ENCODE measurements around the gene NPHP4.

NPHP4 gene

DNA sequence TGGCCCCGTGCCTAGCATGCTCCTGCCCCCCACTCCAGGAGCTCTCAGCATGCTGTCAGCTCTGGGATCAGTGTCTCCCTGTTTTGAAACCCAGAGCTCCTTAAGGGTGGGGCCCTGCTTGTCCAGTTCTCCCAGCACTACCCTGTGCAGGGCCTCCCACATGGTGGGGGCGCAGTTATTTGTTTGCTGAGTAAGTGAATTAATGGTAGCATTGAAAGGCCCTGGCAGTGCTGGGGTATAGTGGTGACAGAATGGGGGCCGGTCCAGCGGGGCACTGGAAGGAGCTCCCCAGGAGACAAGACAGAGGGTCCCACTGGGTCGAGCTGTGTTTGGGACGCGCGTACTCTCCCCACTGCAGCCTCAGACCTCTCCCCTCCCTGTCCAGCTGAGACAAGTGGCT, 99.9 kb downstream of the NPHP4 start:
- DNase-seq (ENCODE audit: low read depth, low spot score): no peak

DNA sequence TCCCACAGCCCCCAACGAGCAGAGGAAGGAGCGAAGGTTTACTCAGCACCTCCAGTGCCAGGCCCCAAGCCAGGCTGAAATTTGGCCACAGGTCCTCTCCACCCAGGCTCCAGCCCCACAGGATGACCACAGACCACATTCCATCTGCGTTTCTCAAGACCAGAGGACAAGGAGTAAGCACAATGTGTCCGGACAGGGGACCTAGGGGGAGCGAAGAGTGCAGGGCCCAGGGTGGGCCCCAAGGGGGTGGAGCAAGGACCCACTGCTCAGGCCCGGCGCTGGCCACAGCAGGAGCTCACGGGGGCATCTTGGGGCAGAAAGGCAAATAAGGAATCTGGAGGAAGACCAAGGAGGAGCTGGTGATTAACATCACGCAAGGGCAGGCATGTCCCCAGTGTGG, 100.5 kb downstream of the NPHP4 start:
- peak; percentile 82 for DNase-seq (ENCODE audit: low read depth, low spot score)

DNA sequence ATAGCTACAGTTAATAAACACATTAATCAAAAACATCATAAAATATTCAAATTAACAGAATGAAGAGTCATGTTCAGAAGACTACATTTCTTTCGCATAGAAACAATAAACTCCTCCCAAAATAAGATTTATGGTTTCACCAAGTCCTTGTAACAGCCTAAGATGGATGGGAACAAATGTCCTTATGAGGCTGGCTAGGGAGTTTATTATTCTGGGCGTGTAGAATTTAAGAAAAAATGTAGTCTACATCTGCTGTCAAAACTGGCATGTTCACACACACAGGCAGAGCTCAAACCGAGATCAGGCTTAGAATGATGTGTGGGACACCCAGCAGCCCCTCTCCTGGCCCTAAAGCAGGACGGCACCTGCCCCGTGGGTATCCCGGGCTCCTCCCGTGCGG, 101.1 kb downstream of the NPHP4 start:
- DNase-seq (ENCODE audit: low read depth, low spot score): peak; percentile 5

DNA sequence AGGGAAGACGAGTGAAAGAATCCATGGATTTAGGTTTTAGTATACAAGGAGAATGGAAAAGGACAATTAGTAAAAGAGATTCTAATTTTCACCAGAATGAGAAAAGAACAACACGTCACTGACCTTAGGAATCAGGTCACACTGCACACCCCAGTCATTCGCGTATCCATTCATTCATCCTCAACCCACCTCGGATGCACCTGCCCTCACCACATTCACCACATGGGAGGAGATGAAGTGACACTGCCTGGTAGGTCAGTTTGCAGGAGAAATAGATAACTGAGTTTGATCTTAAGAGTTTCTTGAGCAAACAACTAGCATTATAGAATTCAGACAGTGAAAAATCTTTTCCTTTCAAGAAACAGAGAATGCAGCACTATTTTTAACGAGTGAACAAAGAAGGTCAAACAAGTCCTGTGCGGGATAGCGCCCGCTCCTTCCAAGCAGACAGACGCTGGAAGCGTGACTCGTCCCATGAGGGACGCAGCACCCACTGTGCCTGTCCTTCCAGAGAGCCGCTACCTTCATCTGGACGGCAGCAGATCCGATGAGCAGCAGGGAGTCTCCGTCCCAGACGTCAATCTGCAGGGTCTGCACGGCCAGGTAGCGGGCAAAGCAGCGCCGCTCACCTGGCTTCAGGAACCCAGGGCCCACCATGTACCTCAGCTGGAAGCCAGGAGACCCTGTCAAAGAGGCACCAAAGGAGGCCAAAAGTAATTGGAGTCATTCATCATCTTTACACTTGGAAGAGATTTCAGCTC, 101.7 kb downstream of the NPHP4 start:
- DNase-seq (ENCODE audit: low read depth, low spot score): no peak

DNA sequence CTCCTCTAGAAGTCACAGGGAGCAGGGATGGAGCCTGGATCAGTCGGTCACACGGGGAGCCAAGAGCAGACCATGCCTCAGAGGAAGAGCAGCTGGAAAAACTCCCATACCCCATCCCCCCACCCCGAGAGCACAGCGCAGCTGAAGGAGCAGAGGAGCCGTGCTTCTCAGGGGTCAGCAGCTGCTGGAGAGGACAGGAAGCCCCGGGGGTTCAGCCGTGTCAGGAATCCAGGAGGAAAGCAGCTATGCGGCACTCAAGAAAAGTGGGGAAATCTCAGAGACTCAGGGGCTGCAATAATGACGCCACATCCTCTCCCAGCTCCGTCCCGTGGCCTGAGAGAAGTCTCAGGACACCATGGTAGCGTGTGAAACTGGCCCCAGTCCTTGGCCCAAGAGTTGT, 102.3 kb downstream of the NPHP4 start:
- DNase-seq (ENCODE audit: low read depth, low spot score): no peak

DNA sequence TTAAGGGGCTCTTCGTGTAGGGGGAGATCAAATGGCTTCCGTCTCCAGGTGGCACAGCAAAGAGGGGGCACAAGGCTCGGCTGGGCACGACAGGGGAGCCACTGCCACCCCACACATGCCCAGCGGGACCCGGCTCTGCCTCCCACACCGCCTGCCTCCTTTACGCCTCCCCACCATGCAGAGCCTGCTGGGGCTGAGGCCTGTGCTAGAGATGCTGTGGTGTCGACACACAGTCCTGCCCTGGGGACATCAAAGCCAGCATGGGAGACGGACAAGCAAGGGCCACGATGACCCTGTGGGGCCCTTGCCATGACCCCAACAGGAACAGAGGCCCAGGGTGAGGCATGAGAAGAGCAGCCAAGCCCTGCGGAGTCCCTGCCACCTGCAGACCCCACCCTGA, 102.8 kb downstream of the NPHP4 start:
- DNase-seq (ENCODE audit: low read depth, low spot score): no peak

DNA sequence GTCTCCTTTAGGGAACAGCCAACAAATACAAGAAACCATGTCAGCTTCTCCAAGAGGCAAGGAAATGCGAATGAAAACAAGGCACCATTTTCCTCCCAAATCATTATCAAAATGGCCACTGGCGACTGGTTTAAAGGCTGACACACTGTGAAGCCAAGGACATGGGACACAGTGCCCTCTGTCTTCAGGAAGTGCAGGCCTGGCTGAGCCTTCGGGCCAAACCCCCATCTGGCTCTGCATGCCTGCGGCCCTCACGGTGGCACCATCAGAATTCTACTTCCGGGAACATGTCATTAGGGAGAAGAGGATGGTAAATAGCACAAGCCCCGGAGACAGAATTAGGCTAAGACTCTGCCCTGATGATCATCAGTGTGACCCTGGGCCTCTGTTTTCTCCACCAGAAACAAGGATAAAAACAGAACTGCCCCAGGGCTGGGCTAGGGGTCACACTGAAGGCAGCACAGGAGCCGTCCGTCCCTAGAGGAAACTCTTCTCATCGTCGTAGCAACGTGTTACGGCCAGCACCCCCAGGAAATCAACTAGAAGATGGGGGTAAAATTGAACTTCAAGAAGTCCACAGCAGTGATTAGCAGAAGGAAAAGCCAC, 103.5 kb downstream of the NPHP4 start:
- DNase-seq (ENCODE audit: low read depth, low spot score): no peak

DNA sequence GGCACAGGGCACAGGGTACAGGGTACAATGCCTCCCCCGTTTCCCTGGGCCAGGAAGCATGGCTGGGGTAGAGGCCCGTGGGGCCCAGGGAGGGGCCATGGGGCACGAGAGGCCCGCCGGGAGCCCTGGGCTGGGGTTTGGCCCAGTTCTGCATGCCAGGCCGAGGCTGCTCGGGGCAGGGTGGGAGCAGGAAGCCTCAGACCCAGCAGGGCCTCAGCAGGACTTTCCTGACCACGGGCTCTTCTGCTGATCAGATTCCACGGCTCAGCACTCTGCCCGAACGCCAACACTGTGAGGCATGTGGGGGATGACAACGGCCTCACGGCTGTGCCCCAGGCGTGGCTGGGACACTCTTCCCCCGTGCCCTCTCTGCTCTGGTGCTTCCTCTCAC, 104.3 kb downstream of the NPHP4 start:
- no peak for DNase-seq (ENCODE audit: low read depth, low spot score)

DNA sequence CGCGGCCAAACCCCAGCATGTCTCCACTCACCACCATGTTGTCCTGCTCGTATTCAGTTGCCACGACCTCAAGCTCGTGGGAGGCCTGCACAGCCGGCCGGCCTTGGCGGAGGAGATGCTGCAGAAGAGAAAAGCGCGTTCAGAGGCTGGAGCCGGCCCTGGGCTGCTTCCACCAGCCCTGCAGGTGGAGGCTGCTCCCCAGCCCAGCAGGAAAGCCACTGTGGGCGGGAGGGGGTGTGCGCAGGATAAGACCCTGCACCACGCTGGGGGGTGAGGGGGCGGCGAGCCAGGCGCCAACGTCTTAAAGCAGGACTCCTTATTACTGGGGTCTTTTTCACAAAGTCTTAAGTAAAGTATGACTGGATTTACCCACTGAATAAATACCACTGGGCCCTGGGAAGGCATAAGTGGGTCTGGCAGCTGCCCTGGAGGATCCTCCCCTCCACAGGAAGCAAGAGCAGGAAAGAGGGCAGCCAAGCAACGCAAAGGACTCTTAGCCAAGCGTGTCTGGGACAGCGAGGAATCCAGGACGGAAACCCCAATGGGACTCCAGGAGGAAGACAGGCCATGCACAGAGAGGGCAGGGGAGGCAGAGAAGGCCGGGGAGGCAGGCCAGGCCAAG, 104.8 kb downstream of the NPHP4 start:
- DNase-seq (ENCODE audit: low read depth, low spot score): no peak

DNA sequence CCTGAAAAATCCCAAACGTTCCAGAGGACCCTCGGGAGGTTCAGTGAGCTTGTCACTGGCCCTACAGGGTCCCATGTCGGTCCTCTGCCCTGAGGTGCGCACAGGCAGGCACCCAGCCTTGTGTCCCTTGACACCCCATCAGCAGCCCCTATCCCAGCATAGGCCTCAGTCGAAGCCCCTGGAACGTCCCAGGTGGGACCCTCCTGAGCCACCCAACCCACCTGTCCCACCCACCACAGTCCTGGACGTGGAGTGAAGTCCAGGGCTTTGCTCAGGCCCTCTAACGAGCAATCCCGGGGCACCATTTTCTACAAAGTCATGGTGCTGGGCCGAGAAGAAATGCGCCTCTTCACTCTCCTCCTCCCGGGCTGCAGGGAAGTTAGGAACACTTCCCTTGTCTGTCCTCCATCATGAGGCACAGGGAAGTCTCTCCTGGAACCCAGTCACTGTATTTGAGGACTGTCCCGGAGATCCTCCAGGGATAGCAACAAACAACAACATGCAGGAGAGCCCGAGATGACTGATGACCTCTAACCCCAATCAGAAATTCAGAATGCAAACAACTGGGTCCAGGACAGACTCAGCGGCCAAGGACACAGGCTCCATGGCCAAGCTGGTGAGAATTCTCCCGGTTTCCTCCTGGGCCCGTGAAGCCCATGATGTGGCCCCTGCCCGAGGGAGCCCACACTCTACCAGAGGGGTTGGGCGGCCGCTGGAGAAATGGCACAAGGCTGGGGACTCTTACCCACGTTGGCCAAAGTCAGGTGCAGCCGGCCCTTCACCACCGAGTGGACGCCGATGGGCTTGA, 105.5 kb downstream of the NPHP4 start:
- DNase-seq (ENCODE audit: low read depth, low spot score): no peak

DNA sequence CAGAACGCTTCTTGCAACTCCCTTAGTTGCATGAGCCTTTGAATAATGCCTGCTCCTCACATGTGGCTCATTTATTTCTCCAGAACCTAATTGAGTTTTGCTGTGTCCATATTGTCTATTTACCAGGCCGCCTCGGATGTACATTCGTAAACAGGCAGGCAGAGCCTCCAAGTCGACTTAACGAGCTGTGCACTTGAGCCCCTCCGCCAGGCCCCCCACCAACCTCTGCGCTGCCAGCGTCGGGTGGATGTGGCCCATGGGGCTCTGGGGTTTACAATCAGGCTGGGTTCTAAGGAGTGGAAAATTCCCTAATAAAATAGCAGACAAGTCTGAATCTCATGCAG, 106.1 kb downstream of the NPHP4 start:
- no peak for DNase-seq (ENCODE audit: low read depth, low spot score)

DNA sequence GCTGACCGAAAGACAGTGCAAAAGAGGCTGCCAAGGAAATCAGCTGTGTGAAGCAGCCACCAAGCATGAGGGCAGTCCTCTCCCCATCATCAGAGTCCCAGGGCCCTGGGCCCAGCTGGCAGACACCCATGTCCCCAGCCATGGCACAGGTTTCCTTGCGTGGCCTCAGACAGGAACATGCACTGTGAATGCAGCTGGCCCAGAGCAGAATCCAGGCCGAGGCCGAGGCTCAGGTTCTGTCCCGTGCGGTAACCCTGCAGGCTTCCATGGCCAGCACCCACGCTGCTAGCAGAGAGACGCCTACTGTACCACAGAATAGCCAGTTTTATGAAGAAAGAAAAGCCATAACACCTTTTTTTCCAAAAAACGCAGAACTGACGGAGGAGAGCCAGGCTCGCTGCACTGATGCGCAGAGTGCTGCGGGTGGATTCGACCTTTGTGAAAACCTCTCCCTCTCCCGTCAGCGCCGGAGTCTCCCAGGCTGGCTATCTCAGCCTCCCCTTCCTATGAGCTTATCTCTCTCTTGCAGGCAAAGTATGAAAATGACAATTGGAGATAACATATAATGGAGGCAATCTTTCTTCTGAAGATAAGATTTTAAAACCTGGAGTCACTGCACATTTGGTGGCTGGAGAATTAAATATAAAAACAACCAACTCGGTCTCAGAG, 106.6 kb downstream of the NPHP4 start:
- no peak for DNase-seq (ENCODE audit: low read depth, low spot score)

DNA sequence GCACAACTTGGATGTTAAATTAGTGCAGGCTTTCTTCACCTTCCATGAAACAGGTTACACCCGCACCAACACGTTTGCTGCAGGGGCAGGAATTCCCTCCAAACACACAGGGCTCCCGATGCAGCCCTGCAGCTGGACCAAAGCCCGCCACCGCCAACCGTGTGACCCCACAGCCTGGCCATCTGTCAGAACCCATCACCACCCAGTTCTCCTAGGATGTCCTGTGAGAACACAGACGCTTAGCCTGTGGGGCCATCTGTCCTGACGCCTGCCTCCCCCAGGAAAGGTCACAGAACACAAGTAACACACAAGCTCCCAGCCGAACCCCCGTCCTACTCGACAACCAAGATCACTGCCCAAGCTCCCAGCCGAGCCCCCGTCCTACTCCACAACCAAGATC, 108.1 kb downstream of the NPHP4 start:
- DNase-seq (ENCODE audit: low read depth, low spot score): no peak

DNA sequence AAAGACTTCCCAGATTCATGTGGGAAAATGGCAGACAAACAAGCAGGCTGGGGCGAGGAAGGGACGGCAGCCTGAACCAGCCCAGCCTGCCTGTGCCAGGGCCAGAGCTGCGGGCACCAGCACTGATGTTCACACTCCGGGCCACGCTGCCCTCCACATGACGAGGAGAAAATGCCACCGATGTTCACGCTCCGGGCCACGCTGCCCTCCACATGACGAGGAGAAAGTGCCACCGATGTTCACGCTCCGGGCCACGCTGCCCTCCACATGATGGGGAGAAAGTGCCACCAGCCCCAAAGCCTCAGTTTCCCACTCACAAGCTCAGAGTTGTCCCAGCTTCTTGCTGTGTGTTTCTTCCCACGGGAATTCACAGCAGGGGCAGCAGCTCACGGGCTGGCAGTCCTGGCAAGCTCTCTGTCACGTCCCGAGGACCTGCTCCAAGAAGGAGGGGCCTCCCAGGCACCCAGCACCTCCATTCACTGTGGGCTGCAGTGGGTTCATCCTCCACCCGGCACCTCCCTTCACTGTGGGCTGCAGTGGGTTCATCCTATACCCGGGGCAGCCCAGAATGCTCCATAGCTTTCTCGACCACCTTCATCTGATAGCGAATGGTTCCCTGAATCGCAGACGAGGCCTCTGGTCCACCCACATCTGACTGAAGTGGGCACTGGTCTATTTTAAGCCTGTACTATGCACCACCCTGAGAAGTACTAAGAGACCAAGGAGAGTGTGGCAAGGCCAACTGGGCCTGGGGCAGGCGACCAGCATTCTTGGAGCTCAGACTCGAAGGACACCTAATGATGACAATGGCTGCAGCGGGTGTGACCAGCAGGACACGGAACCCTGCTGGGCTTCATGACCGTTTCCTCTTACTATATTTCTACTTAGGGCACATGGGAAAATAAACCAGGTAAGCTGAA, 108.8 kb downstream of the NPHP4 start:
- no peak for DNase-seq (ENCODE audit: low read depth, low spot score)

DNA sequence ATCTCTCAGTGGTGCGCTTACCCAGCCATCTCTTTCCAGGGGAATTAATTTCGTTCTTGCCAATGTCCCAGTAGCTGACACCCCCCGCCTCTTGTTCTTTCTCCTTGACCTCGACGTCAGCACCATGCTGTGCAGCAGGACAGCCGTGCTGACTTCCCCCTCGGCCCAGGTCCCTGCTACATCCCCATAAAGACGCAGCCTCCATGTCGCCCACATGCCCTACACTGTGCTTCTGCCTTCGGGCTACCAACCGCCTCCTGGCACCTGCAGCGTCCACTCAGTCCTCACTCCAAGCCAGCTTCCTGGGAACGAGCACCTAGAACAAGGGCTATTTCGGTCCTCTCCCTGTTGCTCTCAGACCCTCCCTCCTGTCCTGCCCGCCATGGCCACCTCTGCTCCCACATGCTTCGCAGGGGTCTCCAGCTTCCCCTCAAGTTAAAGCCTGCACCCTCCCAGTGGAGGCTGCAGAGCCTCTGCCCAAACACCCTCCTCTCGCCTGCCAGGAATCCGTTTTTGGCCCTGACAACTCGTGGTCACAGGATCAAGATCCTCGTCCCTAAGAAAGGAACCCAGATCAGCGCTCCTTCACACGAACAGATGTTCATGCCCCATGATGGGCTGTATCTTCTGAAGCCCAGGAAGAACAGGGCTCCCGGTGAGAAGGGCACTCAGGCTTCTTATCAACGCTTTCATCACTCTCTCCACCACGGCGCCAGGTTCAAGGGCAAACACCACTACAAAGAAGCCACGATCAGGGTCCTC, 109.7 kb downstream of the NPHP4 start:
- no peak for DNase-seq (ENCODE audit: low read depth, low spot score)

DNA sequence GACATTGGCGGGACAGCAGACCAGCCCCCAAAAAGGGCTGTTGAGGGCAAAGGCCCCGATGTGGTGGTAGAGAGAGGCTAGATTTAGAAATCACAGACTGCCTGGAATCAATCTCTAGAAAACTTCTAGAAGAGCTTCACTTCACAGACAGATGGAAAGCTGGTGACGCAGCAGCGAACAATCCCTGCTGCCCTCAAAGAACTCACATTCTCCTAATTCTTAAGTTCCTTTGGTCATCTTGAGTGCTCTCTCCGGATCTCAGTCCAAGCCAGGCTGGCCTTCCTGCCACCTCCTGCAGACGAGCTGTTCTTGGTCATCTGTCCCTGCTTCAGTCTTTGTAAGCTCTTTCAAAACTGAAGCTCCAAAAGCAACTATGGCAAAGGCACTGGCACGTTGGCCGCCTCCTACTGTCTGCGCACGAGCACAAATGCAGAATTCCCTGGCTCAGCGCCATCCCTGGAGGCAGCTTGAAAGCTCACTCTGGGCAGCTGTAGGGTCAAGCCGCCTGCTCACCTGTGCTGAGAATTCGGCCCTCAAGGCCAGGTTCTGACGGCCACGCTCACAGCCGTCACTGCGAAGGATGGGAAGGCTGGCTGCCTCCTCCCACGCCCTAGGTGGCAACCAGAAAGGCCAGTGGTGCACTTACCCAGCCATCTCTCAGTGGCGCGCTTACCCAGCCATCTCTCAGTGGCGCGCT, 110.6 kb downstream of the NPHP4 start:
- peak; percentile 17 for DNase-seq (ENCODE audit: low read depth, low spot score)

DNA sequence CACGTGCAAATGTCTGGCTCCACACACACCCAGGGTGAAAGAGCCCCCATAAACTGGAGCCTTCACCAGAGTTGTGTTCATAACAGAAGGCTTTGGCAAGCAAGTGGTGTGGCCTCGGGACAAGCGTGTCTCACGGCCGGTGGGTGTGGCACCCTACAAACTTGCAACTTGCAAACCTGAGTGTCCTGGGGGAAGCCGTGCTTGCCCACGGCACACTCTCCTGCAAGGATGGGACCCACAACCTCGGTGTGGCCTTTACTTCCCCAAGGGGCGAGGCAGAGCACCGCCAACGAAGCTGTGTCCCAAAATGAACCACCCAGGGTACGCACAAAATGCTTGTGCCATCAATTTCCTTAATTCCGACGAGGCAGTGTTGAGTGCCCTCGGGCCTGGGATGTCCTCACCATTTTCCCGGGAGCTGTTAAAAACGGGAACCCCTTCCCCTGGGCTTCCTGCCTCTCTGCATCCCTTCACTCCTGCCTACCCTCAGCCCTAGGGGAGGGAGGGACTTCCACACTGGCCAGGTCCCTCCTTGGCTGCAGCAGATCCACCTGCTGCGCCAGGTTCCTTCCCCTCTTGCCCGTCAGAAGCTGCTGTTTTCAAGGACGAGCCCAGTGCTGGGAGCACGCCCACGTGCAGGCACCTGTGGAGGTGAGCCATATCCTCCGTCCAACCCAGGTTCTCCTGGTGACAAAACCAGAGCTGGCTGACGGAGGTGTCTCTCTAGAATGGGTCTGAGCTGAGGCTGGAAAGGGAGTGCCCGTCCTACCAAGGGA, 111.4 kb downstream of the NPHP4 start:
- no peak for DNase-seq (ENCODE audit: low read depth, low spot score)

DNA sequence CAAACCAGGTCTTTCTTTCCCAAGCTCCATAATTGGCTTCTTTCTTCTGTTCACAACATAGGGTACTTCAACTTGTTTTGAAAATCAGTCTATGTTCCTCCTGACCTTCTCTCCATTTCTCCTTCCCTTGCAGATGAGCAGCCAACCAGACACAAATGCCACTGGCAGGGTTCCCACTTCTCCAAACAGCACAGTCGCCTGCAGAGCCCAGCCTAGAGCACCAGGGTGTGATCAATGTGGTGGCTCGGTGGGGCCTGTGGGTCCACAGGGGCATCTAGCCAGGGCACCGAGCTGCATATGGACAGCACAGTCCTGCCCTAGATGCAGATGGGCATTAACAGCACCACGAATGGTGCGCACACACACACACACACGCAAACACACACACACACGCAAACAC, 112.8 kb downstream of the NPHP4 start:
- no peak for DNase-seq (ENCODE audit: low read depth, low spot score)

DNA sequence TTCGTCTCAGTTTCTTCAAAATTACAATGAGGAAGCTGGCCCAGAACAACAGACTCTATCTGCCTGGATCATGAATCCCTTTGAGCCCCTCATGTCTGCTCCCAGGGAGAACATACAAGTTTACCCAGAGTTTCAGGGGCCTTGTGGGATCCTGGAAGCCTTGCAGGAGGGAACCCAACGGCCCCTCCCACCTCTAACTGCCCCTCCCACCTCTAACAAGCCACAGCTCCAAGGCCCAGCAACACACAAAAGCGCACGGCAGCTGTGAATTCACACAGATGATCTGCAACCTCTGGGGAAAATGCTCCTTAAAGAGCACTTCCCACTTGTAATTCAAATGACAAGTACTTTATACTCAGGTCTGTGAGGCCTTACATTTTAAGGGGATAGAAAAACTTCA, 113.3 kb downstream of the NPHP4 start:
- no peak for DNase-seq (ENCODE audit: low read depth, low spot score)
